GM06990 (cell line): ENCODE measurements around the gene KCNE3.

Source experiments
- DNase-seq: peaks from one replicate; pipeline ENCODE4 v3.0.0-alpha.2; 2011; ENCODE audit not compliant: insufficient read length; ENCODE audit errors: extremely low read depth
- H3K27me3 ChIP-seq: replicated peaks from 2 replicates; pipeline ENCODE4 v1.6.0; 2011; ENCODE audit warnings: low read length; ENCODE audit not compliant: control insufficient read depth, insufficient read depth
- H3K36me3 ChIP-seq: 2 replicates; pipeline ENCODE4 v1.5.1; 2011; ENCODE audit warnings: low read length; ENCODE audit not compliant: control insufficient read depth, insufficient read depth
- H3K4me3 ChIP-seq: replicated peaks from 2 replicates; pipeline ENCODE4 v1.5.1; 2011; ENCODE audit warnings: low read depth, mild to moderate bottlenecking, control low read depth, low read length
- CTCF ChIP-seq: IDR thresholded peaks from 2 replicates; pipeline ENCODE4 v1.5.1; 2011; ENCODE audit warnings: low read length, control low read depth, mild to moderate bottlenecking, inconsistent platforms; ENCODE audit not compliant: insufficient read depth, poor library complexity, severe bottlenecking

The KCNE3 gene

DNA sequence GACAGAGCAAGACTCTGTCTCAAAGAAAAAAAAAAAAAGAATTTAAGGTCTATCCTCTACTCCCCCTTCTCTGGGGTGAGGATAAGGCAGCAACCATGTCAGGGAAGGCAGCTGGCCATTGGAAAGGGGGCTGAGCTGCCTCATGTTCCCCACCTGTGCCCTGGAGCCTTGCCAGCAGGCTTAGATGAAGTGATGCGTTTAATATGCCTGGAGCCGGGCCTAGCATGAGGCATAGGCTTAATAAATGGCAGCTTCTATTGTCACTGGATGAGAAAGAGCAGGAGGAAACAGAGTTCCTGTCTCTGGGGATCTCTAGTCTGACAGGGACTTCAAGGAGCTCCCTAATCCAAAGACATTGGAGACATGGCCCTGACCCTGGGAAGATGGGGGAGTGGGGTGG lies 3.2 kb upstream of the KCNE3 start:
- Histone ChIP-seq H3K4me3 (no peak overlapping the region), H3K27me3 (peaks cover 3% of the 10 kb centered on the region), H3K36me3 (no peaks in the 10 kb centered on the region)
- TF ChIP-seq CTCF = no peak
- no peak for DNase-seq

DNA sequence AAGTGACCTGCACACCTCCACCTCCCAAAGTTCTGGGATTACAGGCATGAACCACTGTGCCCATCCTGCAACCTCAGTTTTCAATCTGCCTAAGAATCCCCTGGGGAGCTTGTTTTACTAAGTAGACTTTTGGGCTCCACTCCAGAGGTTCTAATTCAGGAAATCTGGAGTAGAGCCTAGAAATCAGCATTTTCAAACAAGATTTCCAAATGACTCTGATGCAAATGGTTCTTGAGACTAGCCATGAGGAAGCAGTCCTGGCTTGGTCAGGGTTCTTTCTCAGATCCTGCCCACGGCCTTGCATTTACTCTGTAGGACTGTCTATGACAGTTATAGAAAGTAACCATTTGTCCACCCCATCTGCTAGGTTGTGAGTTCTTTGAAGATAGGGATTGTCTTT lies 1.6 kb upstream of the KCNE3 start:
- H3K27me3 ChIP-seq = peaks cover 3% of the 10 kb centered on the region
- H3K36me3 ChIP-seq = no peaks in the 10 kb centered on the region
- no peak for TF ChIP-seq CTCF
- DNase-seq = no peak
- H3K4me3 ChIP-seq = no peak overlapping the region

DNA sequence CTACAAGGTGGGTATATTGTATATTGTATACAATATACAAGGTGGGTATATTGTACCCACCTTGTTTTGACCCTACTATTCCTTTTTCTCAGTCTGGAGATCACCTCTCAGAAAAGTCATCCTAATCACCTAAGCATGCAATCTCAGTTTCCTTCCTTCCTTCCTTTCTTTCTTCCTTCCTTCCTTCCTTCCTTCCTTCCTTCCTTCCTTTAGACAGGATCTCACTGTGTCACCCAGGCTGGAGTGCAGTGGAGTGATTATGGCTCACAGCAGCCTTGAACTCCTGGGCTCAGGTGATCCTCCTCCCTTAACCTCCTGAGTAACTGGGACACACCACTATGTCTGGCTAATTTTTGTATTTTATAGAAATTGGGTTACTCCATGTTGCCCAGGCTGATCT lies 1.2 kb upstream of the KCNE3 start:
- no peak for DNase-seq
- Histone ChIP-seq H3K36me3 (no peaks in the 10 kb centered on the region), H3K4me3 (no peak overlapping the region), H3K27me3 (peaks cover 3% of the 10 kb centered on the region)
- no peak for TF ChIP-seq CTCF

GRCh38 chr11:74468058-74468457 lies 709 bp upstream of the KCNE3 start:
- DNase-seq = no peak
- Histone ChIP-seq H3K4me3 (no peak overlapping the region), H3K27me3 (peaks cover 3% of the 10 kb centered on the region), H3K36me3 (no peaks in the 10 kb centered on the region)
- TF ChIP-seq CTCF = no peak

GRCh38 chr11:74465291-74465708 lies 2.0 kb downstream of the KCNE3 start:
- Histone ChIP-seq H3K27me3 (peaks cover 3% of the 10 kb centered on the region), H3K36me3 (no peaks in the 10 kb centered on the region), H3K4me3 (no peak overlapping the region)
- DNase-seq = no peak
- TF ChIP-seq CTCF = no peak

GRCh38 chr11:74464746-74465145 lies 2.6 kb downstream of the KCNE3 start:
- peaks cover 3% of the 10 kb centered on the region for H3K27me3 ChIP-seq
- no peak overlapping the region for H3K4me3 ChIP-seq
- H3K36me3 ChIP-seq = no peaks in the 10 kb centered on the region
- DNase-seq = no peak
- TF ChIP-seq CTCF = no peak
